ENCODE data around the gene POMGNT2. TPM values are rescaled to one million over a fixed set of nuclear protein-coding genes. Genes with fewer than 3 reads are reported as not detected.
A peak's percentile ranks its signal among the peaks of the same experiment; 100 is the strongest.
"Not testable (repeated sequence)": the region's sequence is repeated elsewhere in the genome, so short reads cannot be mapped to it uniquely, and the experiment has no call there.

The POMGNT2 gene
- total and polyA plus RNA-seq, 3 donors from 2014 or later: 33.2 to 45.7 (median 38.6) TPM

- Histone ChIP-seq H3K4me3 (no peak overlapping the region), H3K36me3 (ENCODE audit: low read depth, missing control alignments) (no peaks in the 10 kb centered on the region), H3K27me3 (no peaks in the 10 kb centered on the region), H3K4me1 (peaks cover 5% of the 10 kb centered on the region), H3K9me3 (no peaks in the 10 kb centered on the region), H3K27ac (no peak overlapping the region)
- no peak for DNase-seq
- WGBS, 2 donors: 92 to 96% methylated on average over 3 to 7 of the region's 7 CpGs
- TF ChIP-seq POLR2A (IDR thresholded peaks at IDR 0.05) (no peak), CTCF (IDR thresholded peaks at IDR 0.05) (no peak)
- intact Hi-C loops (cut with DNase I; ENCODE audit: low total_unique reads): no loop called here
Observed at GRCh38 chr3:43073116-43073835, 32.6 kb downstream of the POMGNT2 start.

GRCh38 chr3:43072361-43072760 is 33.5 kb downstream of the POMGNT2 start:
- 89 to 95% methylated on average over 4 of the region's 4 CpGs for WGBS, 2 donors
- H3K4me3 ChIP-seq: no peak overlapping the region
- DNase-seq: no peak
- H3K27me3 ChIP-seq: no peaks in the 10 kb centered on the region
- intact Hi-C loops (cut with DNase I; ENCODE audit: low total_unique reads): no loop called here
- no peaks in the 10 kb centered on the region for H3K9me3 ChIP-seq
- no peak overlapping the region for H3K27ac ChIP-seq
- H3K36me3 ChIP-seq (ENCODE audit: low read depth, missing control alignments): no peaks in the 10 kb centered on the region
- H3K4me1 ChIP-seq: peaks cover 5% of the 10 kb centered on the region
- TF ChIP-seq POLR2A (IDR thresholded peaks at IDR 0.05) (no peak), CTCF (IDR thresholded peaks at IDR 0.05) (no peak)

GRCh38 chr3:43071313-43071893 is 34.5 kb downstream of the POMGNT2 start:
- TF ChIP-seq CTCF (IDR thresholded peaks at IDR 0.05): peak in 2 of 3 experiments; percentile 28 to 57
- TF ChIP-seq POLR2A (IDR thresholded peaks at IDR 0.05): no peak
- intact Hi-C loops (cut with DNase I; ENCODE audit: low total_unique reads): no loop called here
- Histone ChIP-seq H3K4me1 (peaks cover 5% of the 10 kb centered on the region), H3K9me3 (no peaks in the 10 kb centered on the region), H3K27ac (no peak overlapping the region), H3K4me3 (no peak overlapping the region), H3K27me3 (no peaks in the 10 kb centered on the region), H3K36me3 (ENCODE audit: low read depth, missing control alignments) (no peaks in the 10 kb centered on the region)
- no peak for DNase-seq
- 64 to 66% methylated on average over 7 of the region's 7 CpGs for WGBS, 2 donors

GRCh38 chr3:43070670-43071069 is 35.2 kb downstream of the POMGNT2 start:
- H3K36me3 ChIP-seq (ENCODE audit: low read depth, missing control alignments); intact Hi-C loops (cut with DNase I; ENCODE audit: low total_unique reads); DNase-seq; H3K27ac ChIP-seq; H3K27me3 ChIP-seq; H3K4me1 ChIP-seq; H3K9me3 ChIP-seq; H3K4me3 ChIP-seq: not testable (repeated sequence)
- 93 to 96% methylated on average over 4 to 5 of the region's 5 CpGs for WGBS, 2 donors

- Histone ChIP-seq H3K4me3 (no peak overlapping the region), H3K4me1 (no peaks in the 10 kb centered on the region), H3K27ac (no peak overlapping the region), H3K36me3 (ENCODE audit: low read depth, missing control alignments) (no peaks in the 10 kb centered on the region), H3K27me3 (no peaks in the 10 kb centered on the region), H3K9me3 (no peaks in the 10 kb centered on the region)
- WGBS, 2 donors: 82 to 83% methylated on average over 3 to 5 of the region's 5 CpGs
- TF ChIP-seq CTCF (IDR thresholded peaks at IDR 0.05): no peak
- TF ChIP-seq POLR2A (IDR thresholded peaks at IDR 0.05): no peak
- intact Hi-C loops (cut with DNase I; ENCODE audit: low total_unique reads): no loop called here
- no peak for DNase-seq
Observed at GRCh38 chr3:43063114-43063513, 42.8 kb downstream of the POMGNT2 start.

Measured in testis (tissue), 3 donors.